Duodenal mucosa (tissue), 2 donors: ENCODE data around the gene ADGRL4.
A peak's percentile ranks its signal among the peaks of the same experiment; 100 is the strongest.

Experiments
- H3K27ac ChIP-seq: one replicate; pipeline ENCODE4 v1.7.0; 2013; ENCODE audit warnings: low read depth, low read length
- H3K27me3 ChIP-seq, 2 donors: one replicate each; pipeline ENCODE4 v1.7.0; 2013; ENCODE audit warnings: low read length in 2 of 2, control low read depth in 1 of 2; ENCODE audit not compliant: insufficient read depth in 2 of 2, control insufficient read depth in 1 of 2
- H3K36me3 ChIP-seq, 2 donors: one replicate each; pipeline ENCODE4 v1.7.0; 2013; ENCODE audit warnings: low read length in 2 of 2, control low read depth in 1 of 2; ENCODE audit not compliant: insufficient read depth in 2 of 2, control insufficient read depth in 1 of 2
- H3K4me1 ChIP-seq, 2 donors: one replicate each; pipeline ENCODE4 v1.7.0; 2013; ENCODE audit warnings: low read length in 2 of 2, control low read depth in 1 of 2; ENCODE audit not compliant: insufficient read depth in 2 of 2, control insufficient read depth in 1 of 2
- H3K4me3 ChIP-seq, 2 donors: one replicate each; pipeline ENCODE4 v1.7.0; 2013; ENCODE audit warnings: low read length in 2 of 2, low read depth in 1 of 2
- H3K9ac ChIP-seq, 2 donors: one replicate each; pipeline ENCODE4 v1.7.0; 2013; ENCODE audit warnings: low read length in 2 of 2, low read depth in 1 of 2
- H3K9me3 ChIP-seq, 2 donors: one replicate each; pipeline ENCODE4 v1.7.0; 2013; ENCODE audit warnings: low read length in 2 of 2, control low read depth in 1 of 2; ENCODE audit not compliant: control insufficient read depth in 1 of 2

The ADGRL4 gene

DNA sequence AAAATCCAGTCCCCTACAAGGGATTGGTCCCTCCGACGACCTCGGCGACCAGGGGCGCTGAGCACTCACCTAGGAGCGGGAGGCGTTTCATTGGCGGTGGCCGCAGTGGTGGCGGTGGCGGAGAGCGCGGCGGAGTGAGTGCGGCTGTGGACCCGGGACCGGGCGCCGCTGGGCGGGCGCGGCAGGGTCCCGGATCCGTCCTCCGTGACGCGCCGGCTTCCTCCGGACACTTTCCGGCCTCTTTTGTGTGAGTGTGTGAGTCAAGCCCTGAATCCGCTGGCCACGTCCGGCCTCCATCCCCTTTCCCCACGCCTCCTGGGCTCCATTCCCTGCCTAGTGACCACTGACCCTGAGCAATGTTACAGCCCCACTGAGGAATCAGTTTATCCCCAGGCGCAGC is at the start of gene ADGRL4:
TSS of gene ADGRL4 (minus strand) at position 167 of the 400 bp plus-strand sequence. CDS start at position 91, 76 bp downstream.
- Histone ChIP-seq H3K9ac (no peak within 1 kb of the TSS), H3K9me3 (no peaks in the 10 kb centered on the region), H3K27me3 (no peaks in the 10 kb centered on the region), H3K36me3 (no peaks in the 10 kb centered on the region), H3K4me3 (no peak within 1 kb of the TSS), H3K27ac (peak within 1 kb of the TSS; percentile 30), H3K4me1 (no peaks in the 10 kb centered on the region)

DNA sequence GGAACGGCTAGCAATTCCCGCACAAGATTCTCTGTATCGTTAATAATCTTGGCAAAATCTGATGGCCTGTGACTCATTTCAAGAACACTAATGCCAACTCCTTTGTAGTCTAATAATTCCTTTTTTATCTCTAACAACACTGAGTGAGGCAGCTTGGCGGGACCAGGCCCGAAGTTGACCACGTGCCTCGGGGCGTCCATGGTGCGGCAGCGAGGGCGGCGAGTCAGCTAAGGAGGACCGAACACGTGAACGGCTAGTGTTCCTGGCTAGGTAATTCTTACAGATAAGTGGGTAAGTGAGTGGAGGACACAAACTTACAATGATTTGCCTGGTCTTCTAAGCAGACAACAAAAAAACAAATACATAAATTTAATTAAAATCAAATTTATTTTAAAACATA is 49.3 kb upstream of the ADGRL4 start:
- Histone ChIP-seq H3K36me3 (no peaks in the 10 kb centered on the region), H3K27me3 (no peaks in the 10 kb centered on the region), H3K4me3 (no peak overlapping the region), H3K9ac (no peak overlapping the region), H3K27ac (no peak overlapping the region), H3K4me1 (no peaks in the 10 kb centered on the region), H3K9me3 (peaks cover 3 to 11% of the 10 kb centered on the region in 2 donors)

DNA sequence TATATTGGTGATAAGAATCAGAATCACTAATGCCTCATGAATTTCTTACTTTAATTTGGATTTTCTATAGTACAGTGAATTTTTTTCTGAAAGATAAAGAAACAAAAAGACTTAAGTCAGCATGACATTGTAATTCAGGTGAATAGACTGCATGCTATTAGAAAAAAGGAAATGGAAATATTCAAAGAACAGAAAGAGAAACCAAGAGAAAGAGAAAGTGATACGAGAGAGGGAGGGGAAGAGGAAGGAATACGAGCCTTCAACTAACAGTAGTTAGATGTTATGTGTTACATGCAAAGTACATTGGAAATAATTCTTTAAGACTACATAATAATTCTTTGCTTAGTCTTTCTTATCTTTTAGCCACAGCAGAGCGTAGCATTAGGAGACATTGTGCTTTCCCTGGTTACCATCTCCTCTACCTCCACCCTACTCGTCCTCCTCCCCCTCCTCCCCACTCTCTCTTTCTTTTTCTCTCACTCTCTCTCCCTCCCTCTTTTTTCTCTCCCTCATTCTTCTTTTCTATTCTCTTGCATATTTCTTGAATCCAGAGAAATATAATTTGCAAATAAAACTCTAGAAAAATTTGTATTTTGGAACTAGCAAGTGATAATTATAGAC is 46.4 kb upstream of the ADGRL4 start:
- no peaks in the 10 kb centered on the region for H3K4me1 ChIP-seq
- no peaks in the 10 kb centered on the region for H3K27me3 ChIP-seq
- no peak overlapping the region for H3K9ac ChIP-seq
- peaks cover 3 to 4% of the 10 kb centered on the region in 2 donors for H3K9me3 ChIP-seq
- H3K4me3 ChIP-seq: peak overlapping the region in 1 of 2 donors; percentile 35
- H3K36me3 ChIP-seq: no peaks in the 10 kb centered on the region
- no peak overlapping the region for H3K27ac ChIP-seq

DNA sequence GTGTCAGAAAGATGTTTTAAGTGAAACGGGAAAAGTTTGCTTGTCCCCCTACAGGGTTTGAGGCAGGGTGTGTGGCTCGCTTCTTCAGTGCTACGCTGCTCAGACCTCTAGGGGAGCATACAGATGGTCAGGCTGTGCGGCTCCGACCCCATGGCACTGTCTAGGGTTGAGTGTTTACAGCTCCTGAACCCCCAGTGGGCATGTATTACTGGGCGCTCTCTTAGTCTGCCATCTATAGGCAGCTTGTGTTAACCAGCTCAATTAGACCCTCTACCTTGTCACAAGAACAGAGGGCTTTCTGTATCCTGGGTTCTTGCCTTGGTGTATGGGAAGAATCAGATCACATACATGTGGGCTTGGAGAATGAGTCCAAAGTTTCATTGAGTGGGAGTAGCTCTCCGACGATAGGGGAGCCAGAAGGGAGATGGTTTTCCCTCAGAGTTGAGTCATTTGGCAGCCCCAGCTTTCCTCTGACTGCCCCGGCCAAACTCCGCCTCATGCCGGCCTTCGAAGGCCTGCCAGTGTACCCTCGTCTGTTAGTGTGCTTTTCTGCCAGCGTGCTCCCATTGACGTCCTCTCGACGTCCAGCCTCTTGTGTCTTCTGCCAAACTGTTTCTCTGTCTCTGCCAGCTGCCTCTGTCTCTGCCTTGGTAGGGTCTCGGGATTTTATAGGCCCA is 38.6 kb upstream of the ADGRL4 start:
- no peaks in the 10 kb centered on the region for H3K9me3 ChIP-seq
- H3K4me1 ChIP-seq: no peaks in the 10 kb centered on the region
- H3K27me3 ChIP-seq: no peaks in the 10 kb centered on the region
- H3K4me3 ChIP-seq: no peak overlapping the region
- no peak overlapping the region for H3K27ac ChIP-seq
- no peak overlapping the region for H3K9ac ChIP-seq
- H3K36me3 ChIP-seq: no peaks in the 10 kb centered on the region

DNA sequence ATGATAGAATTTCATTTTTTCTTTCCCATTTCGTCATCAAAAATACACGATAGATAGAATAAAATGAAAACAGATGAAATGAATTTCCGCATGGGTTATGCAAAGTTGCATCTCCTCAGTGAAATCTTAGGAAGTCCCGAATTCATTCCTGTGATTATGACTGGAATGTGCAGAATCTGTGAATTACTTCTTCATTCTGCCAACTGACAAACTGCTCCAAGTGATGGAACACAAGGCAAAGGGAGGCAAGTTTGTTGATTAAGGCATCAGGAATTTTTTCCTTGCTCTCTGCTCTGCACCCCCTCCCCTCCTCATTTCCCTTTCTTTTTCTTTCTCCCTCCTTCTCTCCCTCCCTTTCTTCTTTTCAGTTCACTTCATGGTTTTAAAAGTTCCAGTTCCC is 37.0 kb upstream of the ADGRL4 start:
- H3K4me1 ChIP-seq: no peaks in the 10 kb centered on the region
- no peak overlapping the region for H3K9ac ChIP-seq
- H3K27ac ChIP-seq: no peak overlapping the region
- no peaks in the 10 kb centered on the region for H3K27me3 ChIP-seq
- H3K36me3 ChIP-seq: no peaks in the 10 kb centered on the region
- no peaks in the 10 kb centered on the region for H3K9me3 ChIP-seq
- H3K4me3 ChIP-seq: no peak overlapping the region

DNA sequence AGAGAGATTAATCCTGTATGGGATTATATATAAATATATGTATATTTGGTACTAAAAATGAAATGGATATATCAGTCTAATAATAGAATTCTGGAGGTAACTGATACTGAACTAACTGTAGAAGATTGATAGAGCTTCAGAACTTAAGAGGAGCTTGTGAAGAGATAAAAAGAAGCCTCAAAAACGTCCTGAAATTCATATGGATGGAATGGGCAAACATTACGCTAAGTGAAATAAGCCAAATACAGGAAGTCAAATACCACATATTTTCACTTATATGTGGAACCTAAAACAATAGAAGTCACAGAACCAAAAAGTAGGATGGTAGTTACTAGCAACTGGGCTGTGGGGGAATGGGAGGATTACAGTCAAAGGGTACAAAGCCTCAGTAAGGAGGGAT is 36.0 kb upstream of the ADGRL4 start:
- no peaks in the 10 kb centered on the region for H3K4me1 ChIP-seq
- H3K4me3 ChIP-seq: no peak overlapping the region
- H3K9me3 ChIP-seq: peaks cover 0 to 6% of the 10 kb centered on the region in 2 donors
- H3K27me3 ChIP-seq: no peaks in the 10 kb centered on the region
- H3K9ac ChIP-seq: no peak overlapping the region
- no peak overlapping the region for H3K27ac ChIP-seq
- H3K36me3 ChIP-seq: no peaks in the 10 kb centered on the region

DNA sequence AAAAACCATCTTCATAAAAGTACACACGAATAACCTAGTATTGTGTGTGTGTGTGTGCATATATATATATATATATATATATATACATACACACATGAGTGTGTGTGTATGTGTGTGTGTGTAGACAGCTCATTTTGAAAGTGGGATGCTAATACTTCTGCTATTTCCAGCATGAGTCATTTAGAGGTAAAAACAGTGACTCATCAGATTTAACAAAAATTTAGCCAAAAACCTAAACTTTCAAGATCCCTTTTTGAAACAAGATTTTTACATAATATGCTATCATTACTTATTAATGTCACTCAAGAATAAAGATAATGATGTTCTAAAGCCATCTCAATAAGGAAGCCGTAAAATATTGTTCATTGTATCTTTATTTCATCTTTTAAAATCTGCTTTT is 35.6 kb upstream of the ADGRL4 start:
- H3K4me1 ChIP-seq: no peaks in the 10 kb centered on the region
- no peaks in the 10 kb centered on the region for H3K27me3 ChIP-seq
- H3K27ac ChIP-seq: no peak overlapping the region
- no peak overlapping the region for H3K9ac ChIP-seq
- H3K9me3 ChIP-seq: peaks cover 3 to 10% of the 10 kb centered on the region in 2 donors
- H3K4me3 ChIP-seq: no peak overlapping the region
- H3K36me3 ChIP-seq: no peaks in the 10 kb centered on the region

DNA sequence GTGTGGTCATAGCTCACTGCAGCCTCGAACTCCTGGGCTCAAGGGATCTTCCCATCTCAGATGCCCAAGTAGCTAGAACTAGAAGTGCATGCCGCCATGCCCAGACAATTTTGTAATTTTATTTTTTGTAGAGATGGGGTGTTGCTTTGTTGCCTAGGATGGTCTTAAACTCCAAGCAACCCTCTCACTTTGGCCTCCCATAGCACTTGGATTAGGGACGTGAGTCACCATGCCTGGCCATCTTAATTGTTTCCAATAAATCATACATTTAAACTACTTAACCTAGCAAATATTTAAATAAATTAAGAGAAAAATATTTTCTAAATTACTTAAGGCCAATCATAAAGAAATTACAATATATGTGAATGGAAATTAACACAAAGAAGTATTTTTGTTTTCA is 35.1 kb upstream of the ADGRL4 start:
- Histone ChIP-seq H3K9ac (no peak overlapping the region), H3K9me3 (peaks cover 7 to 14% of the 10 kb centered on the region in 2 donors), H3K4me1 (no peaks in the 10 kb centered on the region), H3K4me3 (no peak overlapping the region), H3K36me3 (no peaks in the 10 kb centered on the region), H3K27me3 (no peaks in the 10 kb centered on the region), H3K27ac (no peak overlapping the region)

DNA sequence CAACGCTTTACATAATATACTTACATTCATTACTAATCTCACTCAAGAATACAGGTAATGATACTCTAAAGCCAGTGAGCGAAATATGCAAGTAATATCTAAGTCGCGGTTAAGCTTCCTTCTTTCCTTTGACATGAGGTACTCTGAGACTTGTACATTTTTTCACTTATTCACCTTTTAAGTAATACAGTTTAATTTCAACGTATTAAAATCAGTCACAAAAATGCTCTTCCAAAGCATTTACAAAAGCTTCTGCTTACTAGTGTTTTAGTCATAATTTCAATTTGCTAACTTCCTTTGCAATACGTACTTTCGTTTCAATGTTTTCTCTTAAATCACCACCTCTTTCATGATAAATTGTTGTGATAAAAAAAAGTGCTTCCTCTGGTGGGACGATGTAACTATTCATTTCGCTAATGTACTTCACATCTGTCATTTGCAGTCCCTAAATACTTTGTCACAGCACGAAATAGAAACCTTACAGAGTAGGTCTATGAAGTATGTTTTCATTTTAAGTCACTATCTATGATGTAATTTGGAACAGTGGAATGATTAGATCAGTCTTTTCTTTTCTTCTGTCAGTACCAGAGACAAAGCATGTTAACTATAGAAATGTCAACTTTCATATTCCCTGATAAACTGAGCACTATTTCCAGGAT is 34.0 kb upstream of the ADGRL4 start:
- Histone ChIP-seq H3K27me3 (no peaks in the 10 kb centered on the region), H3K36me3 (no peaks in the 10 kb centered on the region), H3K27ac (no peak overlapping the region), H3K9ac (no peak overlapping the region), H3K4me3 (peak overlapping the region; percentile 19 to 23), H3K9me3 (peaks cover 7 to 17% of the 10 kb centered on the region in 2 donors), H3K4me1 (no peaks in the 10 kb centered on the region)

DNA sequence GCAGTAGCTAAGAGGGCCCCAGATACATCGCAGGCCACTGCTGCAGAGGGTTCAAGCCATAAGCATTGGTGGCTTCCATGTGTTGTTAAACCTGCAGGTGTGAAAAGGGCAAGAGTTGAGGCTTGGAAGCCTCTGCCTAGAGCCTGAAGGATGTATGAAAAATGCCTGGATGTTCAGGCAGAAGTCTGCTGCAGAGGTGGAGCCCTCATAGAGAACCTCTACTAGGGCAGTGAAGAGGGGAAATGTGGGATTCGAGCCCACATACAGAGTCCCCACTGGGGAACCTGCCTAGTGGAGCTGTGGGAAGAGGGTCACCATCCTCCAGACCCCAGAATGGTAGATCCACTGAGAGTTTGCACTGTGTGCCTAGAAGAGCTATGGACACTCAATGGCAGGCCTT is 30.6 kb upstream of the ADGRL4 start:
- H3K9ac ChIP-seq: no peak overlapping the region

More for the DNA sequence above, 30.6 kb upstream of the ADGRL4 start:
- H3K27ac ChIP-seq: no peak overlapping the region
- no peak overlapping the region for H3K4me3 ChIP-seq
- H3K27me3 ChIP-seq: no peaks in the 10 kb centered on the region
- H3K4me1 ChIP-seq: no peaks in the 10 kb centered on the region
- H3K36me3 ChIP-seq: no peaks in the 10 kb centered on the region
- peaks cover 7 to 17% of the 10 kb centered on the region in 2 donors for H3K9me3 ChIP-seq
